ENCODE measurements around the gene LIMS1. TPM values are rescaled to one million over a fixed set of nuclear protein-coding genes. Genes with fewer than 3 reads are reported as not detected.
"Not testable (repeated sequence)": the region's sequence is repeated elsewhere in the genome, so short reads cannot be mapped to it uniquely, and the experiment has no call there.

LIMS1 gene
- total and polyA plus RNA-seq, 2 of the 13 experiments (the other 11 are each of a cell fraction or from before 2014, with no cell fraction given) = 38.3 to 49.6 TPM

GRCh38 chr2:108507620-108508019 is 26.6 kb upstream of the LIMS1 start:
- H3K9ac ChIP-seq (ENCODE audit: insufficient read depth, low read depth, low read length); FAIRE-seq; H4K20me1 ChIP-seq (ENCODE audit: insufficient read depth, low read length); H3K79me2 ChIP-seq (ENCODE audit: insufficient read depth, low read length); H3K4me2 ChIP-seq (ENCODE audit: low read depth, low read length); H2AFZ ChIP-seq (ENCODE audit: low read length); ATAC-seq; H3K27me3 ChIP-seq (ENCODE audit: control insufficient read depth in 1 of 2, insufficient read depth in 2 of 2, low read length in 2 of 2); DNase-seq (ENCODE audit: low spot score); BruUV-seq (replicated peaks); in situ Hi-C loops (cut with HindIII; ENCODE audit: extremely low pct_ligation_motif_present, low pct_unique_long_range_greater_than_20kb); H3K9me3 ChIP-seq (ENCODE audit: low read length); H3K4me3 ChIP-seq (replicated peaks in 1 of 3; ENCODE audit: insufficient read depth in 1 of 3, low read depth in 2 of 3, low read length in 3 of 3); H3K4me1 ChIP-seq (ENCODE audit: insufficient read depth, low read length); intact Hi-C loops (cut with micrococcal nuclease; ENCODE audit: unreplicated experiment); H3K27ac ChIP-seq (ENCODE audit: extremely low read length, insufficient read depth, low read length); CTCF ChIA-PET (ENCODE audit: low intra/inter-chr PET ratio, low total read pairs); POLR2A ChIA-PET: not testable (repeated sequence)
- WGBS (ENCODE audit: low lambda C conversion rate) = 96% methylated on average over 4 of the region's 4 CpGs
- peaks cover 4 to 16% of the 10 kb centered on the region in 2 experiments; a peak in 3 of 5 replicates for H3K36me3 ChIP-seq (replicated peaks in 1 of 2; ENCODE audit: control insufficient read depth in 1 of 2, insufficient read depth in 2 of 2, low read length in 2 of 2)

- BruUV-seq (replicated peaks); H2AFZ ChIP-seq (ENCODE audit: low read length); H3K36me3 ChIP-seq (replicated peaks in 1 of 2; ENCODE audit: control insufficient read depth in 1 of 2, insufficient read depth in 2 of 2, low read length in 2 of 2); FAIRE-seq; H3K9ac ChIP-seq (ENCODE audit: insufficient read depth, low read depth, low read length); H3K79me2 ChIP-seq (ENCODE audit: insufficient read depth, low read length); H3K4me1 ChIP-seq (ENCODE audit: insufficient read depth, low read length); H3K4me3 ChIP-seq (replicated peaks in 1 of 3; ENCODE audit: insufficient read depth in 1 of 3, low read depth in 2 of 3, low read length in 3 of 3); H3K27ac ChIP-seq (ENCODE audit: extremely low read length, insufficient read depth, low read length); DNase-seq (ENCODE audit: low spot score); H3K4me2 ChIP-seq (ENCODE audit: low read depth, low read length); intact Hi-C loops (cut with micrococcal nuclease; ENCODE audit: unreplicated experiment); ATAC-seq; in situ Hi-C loops (cut with HindIII; ENCODE audit: extremely low pct_ligation_motif_present, low pct_unique_long_range_greater_than_20kb); H4K20me1 ChIP-seq (ENCODE audit: insufficient read depth, low read length); CTCF ChIA-PET (ENCODE audit: low intra/inter-chr PET ratio, low total read pairs); H3K9me3 ChIP-seq (ENCODE audit: low read length); H3K27me3 ChIP-seq (ENCODE audit: control insufficient read depth in 1 of 2, insufficient read depth in 2 of 2, low read length in 2 of 2): not testable (repeated sequence)
- POLR2A ChIA-PET = interaction anchor here (0.8 kb wide), 1 partner anchor 21 kb away, joined by 3 read pairs; no protein-coding TSS in a partner anchor
- WGBS (ENCODE audit: low lambda C conversion rate) = 96% methylated on average over 3 of the region's 3 CpGs
These were observed 21.8 kb upstream of the LIMS1 start for GRCh38 chr2:108512431-108512830.

GRCh38 chr2:108514478-108514877 is 19.8 kb upstream of the LIMS1 start:
- H3K27me3 ChIP-seq (ENCODE audit: control insufficient read depth in 1 of 2, insufficient read depth in 2 of 2, low read length in 2 of 2); POLR2A ChIA-PET; H3K4me2 ChIP-seq (ENCODE audit: low read depth, low read length); H3K27ac ChIP-seq (ENCODE audit: extremely low read length, insufficient read depth, low read length); CTCF ChIA-PET (ENCODE audit: low intra/inter-chr PET ratio, low total read pairs); H3K79me2 ChIP-seq (ENCODE audit: insufficient read depth, low read length); H2AFZ ChIP-seq (ENCODE audit: low read length); FAIRE-seq; BruUV-seq (replicated peaks); in situ Hi-C loops (cut with HindIII; ENCODE audit: extremely low pct_ligation_motif_present, low pct_unique_long_range_greater_than_20kb); H3K36me3 ChIP-seq (replicated peaks in 1 of 2; ENCODE audit: control insufficient read depth in 1 of 2, insufficient read depth in 2 of 2, low read length in 2 of 2); H3K4me1 ChIP-seq (ENCODE audit: insufficient read depth, low read length); DNase-seq (ENCODE audit: low spot score); ATAC-seq; H3K9ac ChIP-seq (ENCODE audit: insufficient read depth, low read depth, low read length); intact Hi-C loops (cut with micrococcal nuclease; ENCODE audit: unreplicated experiment); H4K20me1 ChIP-seq (ENCODE audit: insufficient read depth, low read length); H3K4me3 ChIP-seq (replicated peaks in 1 of 3; ENCODE audit: insufficient read depth in 1 of 3, low read depth in 2 of 3, low read length in 3 of 3); H3K9me3 ChIP-seq (ENCODE audit: low read length): not testable (repeated sequence)
- 83% methylated on average over 2 of the region's 2 CpGs for WGBS (ENCODE audit: low lambda C conversion rate)

GRCh38 chr2:108524688-108525087 is 9.6 kb upstream of the LIMS1 start:
- H3K4me1 ChIP-seq (ENCODE audit: insufficient read depth, low read length); H3K36me3 ChIP-seq (replicated peaks in 1 of 2; ENCODE audit: control insufficient read depth in 1 of 2, insufficient read depth in 2 of 2, low read length in 2 of 2); POLR2A ChIA-PET; in situ Hi-C loops (cut with HindIII; ENCODE audit: extremely low pct_ligation_motif_present, low pct_unique_long_range_greater_than_20kb); H3K79me2 ChIP-seq (ENCODE audit: insufficient read depth, low read length); H3K27ac ChIP-seq (ENCODE audit: extremely low read length, insufficient read depth, low read length); ATAC-seq; H3K4me3 ChIP-seq (replicated peaks in 1 of 3; ENCODE audit: insufficient read depth in 1 of 3, low read depth in 2 of 3, low read length in 3 of 3); H3K9me3 ChIP-seq (ENCODE audit: low read length); H3K4me2 ChIP-seq (ENCODE audit: low read depth, low read length); intact Hi-C loops (cut with micrococcal nuclease; ENCODE audit: unreplicated experiment); H3K27me3 ChIP-seq (ENCODE audit: control insufficient read depth in 1 of 2, insufficient read depth in 2 of 2, low read length in 2 of 2); BruUV-seq (replicated peaks); CTCF ChIA-PET (ENCODE audit: low intra/inter-chr PET ratio, low total read pairs); H4K20me1 ChIP-seq (ENCODE audit: insufficient read depth, low read length); FAIRE-seq; H3K9ac ChIP-seq (ENCODE audit: insufficient read depth, low read depth, low read length); H2AFZ ChIP-seq (ENCODE audit: low read length); DNase-seq (ENCODE audit: low spot score): not testable (repeated sequence)
- 95% methylated on average over 5 of the region's 6 CpGs for WGBS (ENCODE audit: low lambda C conversion rate)
